Esophagus muscularis mucosa (tissue), 3 donors: ENCODE results near the gene SOX9.

ENCODE experiments used
- POLR2A ChIP-seq: fragments of 450-650 bp; IDR thresholded peaks from one replicate; pipeline ENCODE4 v1.6.1; 2017; ENCODE audit warnings: antibody characterized with exemption, moderate library complexity, mild to moderate bottlenecking, low read depth
- TF ChIP-seq, protein P1 (sequence below), 3 experiments: fragments of 200-600 bp in 2 of 3; fragments of 450-650 bp in 1 of 3; sonication (generic) in 2 of 3; IDR thresholded peaks; one replicate each; pipeline ENCODE4 v1.5.1; 2017 to 2019; ENCODE audit warnings: antibody characterized with exemption in 3 of 3, mild to moderate bottlenecking in 2 of 3, moderate library complexity in 1 of 3

DNA sequence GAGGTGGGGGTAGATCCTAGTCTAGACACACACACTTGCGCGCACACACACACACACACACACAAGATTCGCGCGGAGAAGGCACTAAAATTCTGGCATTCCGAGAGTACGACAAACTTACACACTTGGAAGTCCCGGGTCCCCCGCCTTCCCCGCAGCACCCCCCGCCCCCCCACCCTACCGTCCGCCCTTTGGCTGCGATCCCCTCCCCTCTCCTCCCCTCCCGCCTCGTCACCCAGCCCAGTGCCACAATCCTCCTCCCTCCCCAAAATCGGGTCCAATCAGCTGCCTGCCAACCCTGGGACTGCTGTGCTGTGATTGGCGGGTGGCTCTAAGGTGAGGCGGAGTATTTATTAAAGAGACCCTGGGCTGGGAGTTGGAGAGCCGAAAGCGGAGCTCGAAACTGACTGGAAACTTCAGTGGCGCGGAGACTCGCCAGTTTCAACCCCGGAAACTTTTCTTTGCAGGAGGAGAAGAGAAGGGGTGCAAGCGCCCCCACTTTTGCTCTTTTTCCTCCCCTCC lies at the start of gene SOX9:
- TF ChIP-seq, protein P1, sequence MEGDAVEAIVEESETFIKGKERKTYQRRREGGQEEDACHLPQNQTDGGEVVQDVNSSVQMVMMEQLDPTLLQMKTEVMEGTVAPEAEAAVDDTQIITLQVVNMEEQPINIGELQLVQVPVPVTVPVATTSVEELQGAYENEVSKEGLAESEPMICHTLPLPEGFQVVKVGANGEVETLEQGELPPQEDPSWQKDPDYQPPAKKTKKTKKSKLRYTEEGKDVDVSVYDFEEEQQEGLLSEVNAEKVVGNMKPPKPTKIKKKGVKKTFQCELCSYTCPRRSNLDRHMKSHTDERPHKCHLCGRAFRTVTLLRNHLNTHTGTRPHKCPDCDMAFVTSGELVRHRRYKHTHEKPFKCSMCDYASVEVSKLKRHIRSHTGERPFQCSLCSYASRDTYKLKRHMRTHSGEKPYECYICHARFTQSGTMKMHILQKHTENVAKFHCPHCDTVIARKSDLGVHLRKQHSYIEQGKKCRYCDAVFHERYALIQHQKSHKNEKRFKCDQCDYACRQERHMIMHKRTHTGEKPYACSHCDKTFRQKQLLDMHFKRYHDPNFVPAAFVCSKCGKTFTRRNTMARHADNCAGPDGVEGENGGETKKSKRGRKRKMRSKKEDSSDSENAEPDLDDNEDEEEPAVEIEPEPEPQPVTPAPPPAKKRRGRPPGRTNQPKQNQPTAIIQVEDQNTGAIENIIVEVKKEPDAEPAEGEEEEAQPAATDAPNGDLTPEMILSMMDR (IDR thresholded peaks at IDR 0.05) = no peak
- TF ChIP-seq POLR2A = no peak
